GM12891 (cell line): ENCODE data around the gene COX11.

Experiments
- POLR2A ChIP-seq: IDR thresholded peaks from 2 replicates; pipeline ENCODE4 v1.6.1; 2011; ENCODE audit warnings: low read depth, low read length, control low read depth
- POLR2AphosphoS5 ChIP-seq: IDR thresholded peaks from 2 replicates; pipeline ENCODE4 v1.6.1; 2011; ENCODE audit warnings: low read depth, low read length, control low read depth
- POU2F2 ChIP-seq: IDR thresholded peaks from 2 replicates; pipeline ENCODE4 v1.6.1; 2011; ENCODE audit warnings: low read depth, mild to moderate bottlenecking, control low read depth, low read length, moderate library complexity
- SPI1 ChIP-seq: IDR thresholded peaks from 2 replicates; pipeline ENCODE4 v1.6.1; 2011; ENCODE audit warnings: low read depth, low read length, control low read depth
- TAF1 ChIP-seq: IDR thresholded peaks from 2 replicates; pipeline ENCODE4 v1.6.1; 2011; ENCODE audit warnings: low read depth, low read length, control low read depth

GRCh38 chr17:54980375-54980774, 11.9 kb upstream of the COX11 start:
- TF ChIP-seq POLR2A (no peak), POLR2AphosphoS5 (no peak), TAF1 (no peak), SPI1 (no peak), POU2F2 (no peak)
